HG02588 (cell line): Measurements from ENCODE around the gene CMTR1.

Experiments used
- ATAC-seq: cut with Tn5 transposase; IDR thresholded peaks from one replicate; pipeline ENCODE4 v1.9.1; 2021; ENCODE audit warnings: mild to moderate bottlenecking, moderate library complexity; ENCODE audit not compliant: unreplicated experiment

The CMTR1 gene

GRCh38 chr6:37477191-37477590 is 44.2 kb downstream of the CMTR1 start:
- ATAC-seq = no peak

GRCh38 chr6:37477656-37478435 is 44.8 kb downstream of the CMTR1 start:
- no peak for ATAC-seq

GRCh38 chr6:37478827-37479226 is 45.8 kb downstream of the CMTR1 start:
- no peak for ATAC-seq

DNA sequence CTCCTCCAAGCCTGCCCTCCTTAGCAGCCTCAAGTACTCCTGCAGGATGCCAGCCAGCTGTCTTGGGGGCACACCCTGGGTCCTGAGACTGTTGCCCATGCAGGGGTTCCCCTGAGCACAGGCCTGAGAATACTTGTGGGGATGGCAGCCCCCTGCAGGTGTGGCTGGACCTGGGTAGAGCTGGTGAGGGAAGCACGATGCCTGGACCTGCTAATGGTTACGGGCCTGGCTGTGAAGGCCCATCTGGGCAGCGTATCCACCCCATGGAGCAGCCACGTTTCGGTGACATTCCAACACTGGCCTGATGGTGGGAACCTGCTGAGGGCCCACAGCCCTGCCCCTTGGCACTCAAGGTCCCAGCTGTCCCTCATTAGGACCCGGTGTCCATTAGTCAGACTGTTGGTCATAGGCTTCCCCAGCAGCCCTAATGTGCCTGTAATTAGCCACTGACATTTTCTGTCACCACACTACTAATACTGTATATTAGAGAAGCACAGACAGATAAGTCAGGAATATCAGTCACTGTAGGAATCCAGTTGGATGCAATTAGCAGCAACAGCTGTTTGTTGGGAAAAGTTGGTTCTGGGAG is 46.3 kb downstream of the CMTR1 start:
- no peak for ATAC-seq

- no peak for ATAC-seq
These were observed 47.2 kb downstream of the CMTR1 start for GRCh38 chr6:37480118-37480736.

- ATAC-seq = no peak
These were observed 48.0 kb downstream of the CMTR1 start for GRCh38 chr6:37480951-37481534.

DNA sequence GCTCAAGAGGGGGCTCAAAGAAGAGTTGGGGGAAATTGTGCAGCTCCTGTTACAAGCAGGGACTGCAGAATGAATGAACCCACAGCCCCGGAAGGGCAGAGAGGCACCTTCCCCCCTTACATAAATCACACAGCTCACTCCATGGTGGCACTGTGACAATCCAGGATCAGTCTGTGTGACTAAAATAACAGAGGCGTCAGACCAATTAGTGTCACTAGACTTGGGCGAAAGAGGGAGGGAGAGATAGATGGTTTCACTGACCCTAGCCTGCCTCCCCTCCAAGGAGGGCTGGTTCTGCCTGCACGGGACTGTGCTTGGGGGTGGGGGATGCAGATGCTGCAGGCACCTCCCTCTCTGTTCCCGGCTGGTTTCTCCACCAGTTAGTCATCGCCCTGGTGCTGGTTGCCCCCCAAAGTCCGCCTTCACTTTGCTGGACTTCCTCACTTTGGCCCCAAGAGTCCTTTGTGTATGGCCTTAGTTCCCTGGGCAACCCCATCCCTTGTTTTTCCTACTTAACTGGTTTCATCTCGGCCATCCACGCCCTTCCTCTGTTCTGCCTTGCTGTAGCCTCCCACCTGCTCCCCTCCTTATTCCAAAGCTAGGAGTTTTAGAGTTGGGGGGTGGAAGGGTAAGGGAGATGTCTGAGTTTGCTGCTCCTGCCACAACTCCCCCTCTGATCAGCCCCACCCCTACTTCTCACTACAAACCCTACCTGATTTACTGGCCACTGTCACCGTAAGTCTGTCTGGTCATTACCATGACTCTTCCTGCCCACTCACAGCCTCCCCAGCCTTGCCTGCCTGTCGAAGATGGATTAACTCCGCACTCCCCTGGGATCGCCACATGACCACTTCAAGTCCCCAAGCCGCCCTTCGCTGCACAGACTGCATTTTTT is 48.9 kb downstream of the CMTR1 start:
- no peak for ATAC-seq

GRCh38 chr6:37482606-37483251 is 49.7 kb downstream of the CMTR1 start:
- ATAC-seq = no peak

- no peak for ATAC-seq
These were observed 50.4 kb downstream of the CMTR1 start for GRCh38 chr6:37483252-37483901.

DNA sequence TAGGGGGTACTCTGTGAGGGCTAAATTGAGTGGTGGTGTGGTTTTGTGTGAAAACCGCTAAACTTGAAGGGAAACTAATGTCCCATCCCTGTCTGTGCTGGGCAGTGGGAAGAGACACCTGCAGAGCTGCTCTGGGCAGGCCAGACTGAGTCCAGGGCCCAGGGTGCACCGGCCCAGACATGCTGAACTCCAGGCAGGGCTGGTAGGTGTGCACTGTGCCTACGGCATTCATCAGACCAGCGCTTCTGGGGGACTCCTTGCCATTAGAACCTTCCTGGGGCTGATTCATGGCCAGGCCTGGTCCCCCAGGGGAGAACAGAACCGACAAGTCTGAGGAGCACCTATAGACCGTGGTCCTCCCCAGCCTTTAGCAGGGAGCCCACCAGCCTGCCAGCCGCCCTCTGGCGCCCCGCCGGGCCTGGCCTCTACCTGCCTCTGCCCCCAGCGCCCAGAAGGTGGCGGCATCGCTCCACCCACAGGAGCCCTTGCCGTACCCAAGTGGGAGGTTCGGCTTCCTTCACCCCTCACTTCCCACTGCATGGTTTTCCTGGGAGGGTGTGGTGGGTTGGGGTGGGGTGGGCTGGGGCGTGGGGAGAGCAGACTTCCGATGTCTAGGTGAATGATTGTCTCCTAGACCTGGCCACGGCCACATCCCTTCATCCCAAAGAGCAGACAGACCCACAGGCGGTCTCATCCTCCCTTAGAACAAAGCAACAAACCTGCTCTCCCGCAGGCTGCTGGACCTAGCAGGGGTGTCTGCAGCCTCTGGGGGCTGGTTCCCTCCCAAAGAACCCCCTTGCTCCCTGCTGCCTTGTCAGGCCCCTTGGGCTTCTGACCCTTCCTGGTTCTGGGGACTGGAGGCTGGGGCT is 51.1 kb downstream of the CMTR1 start:
- no peak for ATAC-seq

DNA sequence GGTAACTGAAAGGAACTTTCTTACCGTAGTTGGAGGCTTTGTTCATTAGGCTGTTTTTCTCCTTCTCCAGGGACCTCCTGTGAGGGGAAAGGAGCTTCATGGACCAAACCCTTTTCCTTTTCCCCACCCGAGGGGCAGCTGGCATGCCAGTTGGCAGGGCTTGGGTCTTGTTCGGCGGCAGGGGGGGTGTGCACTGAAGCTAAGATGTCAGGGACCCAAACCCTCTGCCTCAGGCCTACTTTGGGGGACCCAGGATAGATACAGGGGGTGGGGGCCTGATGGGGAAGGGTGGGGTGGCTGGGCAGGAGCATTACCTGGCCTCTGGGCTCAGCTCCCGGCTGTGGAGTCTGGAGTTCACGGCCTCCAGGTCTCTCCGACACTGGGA is 51.8 kb downstream of the CMTR1 start:
- ATAC-seq = no peak

DNA sequence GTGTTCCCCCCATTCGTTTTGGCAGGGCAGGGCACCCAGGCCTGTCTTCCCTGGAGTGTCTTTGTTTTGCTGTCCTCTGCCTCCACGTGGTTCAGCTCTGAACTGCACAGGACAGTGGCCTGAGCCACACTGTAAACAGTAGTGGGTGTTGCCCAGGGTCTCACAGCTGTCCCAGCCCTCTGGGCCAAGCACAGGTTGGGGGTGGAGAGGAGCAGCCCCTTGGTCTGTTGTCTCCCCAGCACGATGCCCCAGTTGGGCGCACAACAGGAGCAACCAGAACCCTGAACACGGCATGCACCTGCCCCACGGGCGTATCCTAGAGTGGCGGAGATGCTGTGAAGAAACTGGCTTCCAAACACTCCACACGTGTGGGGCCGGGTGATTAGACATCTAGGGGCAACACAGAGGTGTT is 52.3 kb downstream of the CMTR1 start:
- ATAC-seq = no peak

GRCh38 chr6:37486121-37486839 is 53.3 kb downstream of the CMTR1 start:
- no peak for ATAC-seq

GRCh38 chr6:37487591-37488380 is 54.8 kb downstream of the CMTR1 start:
- no peak for ATAC-seq

- no peak for ATAC-seq
These were observed 55.5 kb downstream of the CMTR1 start for GRCh38 chr6:37488476-37488875.

GRCh38 chr6:37489697-37490336 is 56.8 kb downstream of the CMTR1 start:
- no peak for ATAC-seq
